Choroid plexus epithelial cell (primary cell): ENCODE results near the gene SLC8B1.
"Not testable (repeated sequence)": the region's sequence is repeated elsewhere in the genome, so short reads cannot be mapped to it uniquely, and the experiment has no call there.

Source experiments
- DNase-seq: peaks from one replicate; pipeline ENCODE4 v3.0.0-alpha.2; 2010; ENCODE audit warnings: low read depth
- H3K4me3 ChIP-seq: 2 replicates; pipeline ENCODE4 v1.5.1; 2011; ENCODE audit warnings: low read depth, mild to moderate bottlenecking, control low read depth, low read length, moderate library complexity
- TF ChIP-seq, protein P1 (sequence below): conservative IDR thresholded peaks from 2 replicates; pipeline ENCODE4 v1.5.1; 2011; ENCODE audit warnings: low read depth, mild to moderate bottlenecking, control low read depth, inconsistent platforms, low read length, moderate library complexity

SLC8B1 gene

DNA sequence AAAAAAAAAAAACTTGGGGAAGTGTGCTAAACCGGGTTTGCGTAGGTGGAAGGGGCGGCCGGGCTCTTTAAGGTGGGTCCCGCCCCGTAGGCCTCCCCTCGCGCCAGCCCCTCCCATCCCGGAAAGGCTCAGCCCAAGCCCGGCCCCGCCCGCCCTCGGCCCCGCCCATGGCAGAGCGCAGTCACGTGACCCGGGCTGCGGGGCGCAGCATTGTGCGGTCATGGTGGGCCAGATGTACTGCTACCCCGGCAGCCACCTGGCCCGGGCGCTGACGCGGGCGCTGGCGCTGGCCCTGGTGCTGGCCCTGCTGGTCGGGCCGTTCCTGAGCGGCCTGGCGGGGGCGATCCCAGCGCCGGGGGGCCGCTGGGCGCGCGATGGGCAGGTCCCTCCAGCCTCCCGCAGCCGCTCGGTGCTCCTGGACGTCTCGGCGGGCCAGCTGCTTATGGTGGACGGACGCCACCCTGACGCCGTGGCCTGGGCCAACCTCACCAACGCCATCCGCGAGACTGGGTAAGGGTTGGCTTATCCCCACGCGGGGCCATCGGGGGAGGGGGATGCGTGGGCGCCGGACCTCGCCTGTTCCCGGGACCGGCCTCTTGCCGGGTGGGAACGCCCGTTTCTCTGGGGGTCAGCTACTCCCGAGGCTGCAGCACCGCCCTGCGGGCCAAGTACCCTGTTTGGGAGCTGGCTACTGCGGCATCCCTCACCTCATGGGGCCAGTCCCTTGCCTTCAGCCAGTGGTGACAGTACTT lies 23.6 kb upstream of the SLC8B1 start, which contains the start of gene PLBD2:
PLBD2 (plus strand) TSS at position 207 of the 752 bp plus-strand sequence; CDS start at position 221, 14 bp downstream.
- TF ChIP-seq, protein P1, sequence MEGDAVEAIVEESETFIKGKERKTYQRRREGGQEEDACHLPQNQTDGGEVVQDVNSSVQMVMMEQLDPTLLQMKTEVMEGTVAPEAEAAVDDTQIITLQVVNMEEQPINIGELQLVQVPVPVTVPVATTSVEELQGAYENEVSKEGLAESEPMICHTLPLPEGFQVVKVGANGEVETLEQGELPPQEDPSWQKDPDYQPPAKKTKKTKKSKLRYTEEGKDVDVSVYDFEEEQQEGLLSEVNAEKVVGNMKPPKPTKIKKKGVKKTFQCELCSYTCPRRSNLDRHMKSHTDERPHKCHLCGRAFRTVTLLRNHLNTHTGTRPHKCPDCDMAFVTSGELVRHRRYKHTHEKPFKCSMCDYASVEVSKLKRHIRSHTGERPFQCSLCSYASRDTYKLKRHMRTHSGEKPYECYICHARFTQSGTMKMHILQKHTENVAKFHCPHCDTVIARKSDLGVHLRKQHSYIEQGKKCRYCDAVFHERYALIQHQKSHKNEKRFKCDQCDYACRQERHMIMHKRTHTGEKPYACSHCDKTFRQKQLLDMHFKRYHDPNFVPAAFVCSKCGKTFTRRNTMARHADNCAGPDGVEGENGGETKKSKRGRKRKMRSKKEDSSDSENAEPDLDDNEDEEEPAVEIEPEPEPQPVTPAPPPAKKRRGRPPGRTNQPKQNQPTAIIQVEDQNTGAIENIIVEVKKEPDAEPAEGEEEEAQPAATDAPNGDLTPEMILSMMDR, result no peak
- DNase-seq, result peak; percentile 94

DNA sequence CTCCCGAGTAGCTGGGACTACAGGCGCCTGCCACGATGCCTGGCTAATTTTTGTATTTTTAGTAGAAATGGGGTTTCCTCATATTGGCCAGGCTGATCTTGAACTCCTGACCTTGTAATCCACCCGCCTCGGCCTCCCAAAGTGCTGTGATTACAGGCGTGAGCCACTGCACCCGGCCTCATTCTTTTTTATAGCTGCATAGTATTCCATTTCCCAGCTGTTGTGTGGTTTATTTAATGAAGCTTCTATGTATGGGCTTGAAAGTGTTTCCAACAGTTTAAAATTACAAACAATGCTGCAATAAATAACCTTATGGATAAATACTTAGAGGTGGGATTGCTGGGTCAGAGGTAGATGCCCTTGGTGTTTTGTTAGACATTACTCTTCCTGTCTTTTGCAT lies 19.3 kb upstream of the SLC8B1 start:
- H3K4me3 ChIP-seq, DNase-seq: not testable (repeated sequence)

More for the DNA sequence above, 23.6 kb upstream of the SLC8B1 start, which contains the start of gene PLBD2:
- peak within 1 kb of the TSS; percentile 91 for H3K4me3 ChIP-seq

DNA sequence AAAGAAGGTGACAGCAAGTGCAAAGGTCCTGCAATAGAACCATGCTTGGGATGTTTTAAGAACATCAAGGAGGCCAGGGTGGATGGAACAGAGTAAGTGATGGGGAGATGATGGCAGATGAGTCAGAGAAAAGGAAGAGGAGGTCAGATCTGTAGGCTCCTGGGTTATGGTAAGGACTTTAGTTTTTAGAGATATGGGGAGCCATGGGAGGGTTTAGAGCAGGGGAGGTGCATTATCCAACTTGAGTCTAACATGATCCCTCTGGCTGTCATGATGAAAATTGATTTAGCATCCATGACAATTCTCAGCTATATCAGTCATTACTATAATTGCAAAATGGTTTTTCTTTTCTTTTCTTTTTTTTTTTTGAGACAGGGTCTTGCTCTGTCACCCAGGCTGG lies 16.2 kb upstream of the SLC8B1 start:
- no peak overlapping the region for H3K4me3 ChIP-seq
- TF ChIP-seq, protein P1, result no peak
- DNase-seq, result no peak

- no peak for DNase-seq
- H3K4me3 ChIP-seq, result no peak overlapping the region
- TF ChIP-seq, protein P1, result no peak
These were observed 14.1 kb upstream of the SLC8B1 start for GRCh38 chr12:113348849-113349536.

- no peak for DNase-seq
- TF ChIP-seq, protein P1, result no peak
- H3K4me3 ChIP-seq, result no peak overlapping the region
These were observed 13.0 kb upstream of the SLC8B1 start for GRCh38 chr12:113347892-113348291.

- DNase-seq, result no peak
- no peak overlapping the region for H3K4me3 ChIP-seq
- TF ChIP-seq, protein P1, result no peak
These were observed 12.2 kb upstream of the SLC8B1 start for GRCh38 chr12:113347107-113347506.

- no peak for DNase-seq
- no peak overlapping the region for H3K4me3 ChIP-seq
- TF ChIP-seq, protein P1, result no peak
These were observed 11.4 kb upstream of the SLC8B1 start for GRCh38 chr12:113346353-113346752.
